Peyer's patch (tissue), 4 donors: ENCODE results near the gene RAPSN. TPM values are rescaled to one million over a fixed set of nuclear protein-coding genes. Genes with fewer than 3 reads are reported as not detected.

Source experiments
- DNase-seq, 3 donors: peaks; one replicate each; pipeline ENCODE4 v3.0.0-alpha.2; 2017 to 2019
- H3K27ac ChIP-seq, 4 donors: fragments of 200-600 bp; sonication (generic); one replicate each; pipeline ENCODE4 v1.5.1; 2016 to 2019
- H3K27me3 ChIP-seq, 2 donors: fragments of 200-600 bp; sonication (generic); one replicate each; pipeline ENCODE4 v1.5.1; 2019
- H3K36me3 ChIP-seq, 3 donors: fragments of 200-600 bp; sonication (generic); one replicate each; pipeline ENCODE4 v1.5.1; 2016 to 2019
- H3K4me1 ChIP-seq, 4 donors: fragments of 200-600 bp; sonication (generic); one replicate each; pipeline ENCODE4 v1.5.1; 2016 to 2019
- H3K4me3 ChIP-seq, 4 donors: fragments of 200-600 bp; sonication (generic); 1 replicate in 3 of 4; 2 replicates in 1 of 4; pipeline ENCODE4 v1.5.1; 2016 to 2019; ENCODE audit warnings: mild to moderate bottlenecking in 1 of 4
- H3K9me3 ChIP-seq, 4 donors: fragments of 200-600 bp; sonication (generic); one replicate each; pipeline ENCODE4 v1.5.1; 2016 to 2019; ENCODE audit warnings: mild to moderate bottlenecking in 1 of 4
- CTCF ChIP-seq, 6 experiments: fragments of 450-650 bp in 4 of 6; fragments of 200-600 bp in 2 of 6; sonication (generic) in 1 of 6; IDR thresholded peaks; one replicate each; pipeline ENCODE4 v1.5.1; 2017 to 2019; ENCODE audit warnings: antibody characterized with exemption in 6 of 6, mild to moderate bottlenecking in 3 of 6, moderate library complexity in 1 of 6
- POLR2A ChIP-seq, 2 donors: fragments of 450-650 bp; IDR thresholded peaks; one replicate each; pipeline ENCODE4 v1.5.1; 2017; ENCODE audit warnings: antibody characterized with exemption in 2 of 2, mild to moderate bottlenecking in 2 of 2, moderate library complexity in 2 of 2
- total RNA-seq, 4 donors: library from RNA; depleted of rRNA; stranded (reverse); fragments of >200 nt; gene quantifications; one replicate each; pipeline ENCODE4 v1.1.0, GENCODE V29; 2016

Gene RAPSN
- total RNA-seq, 4 donors from 2014 or later = 0.54 to 0.76 TPM; not detected in 2

- H3K4me3 ChIP-seq = no peak overlapping the region
- peaks cover 0 to 33% (median 21%) of the 10 kb centered on the region in 4 donors for H3K4me1 ChIP-seq
- no peaks in the 10 kb centered on the region for H3K36me3 ChIP-seq
- peak overlapping the region in 1 of 4 donors; percentile 89 for H3K27ac ChIP-seq
- no peak for DNase-seq
- no peaks in the 10 kb centered on the region for H3K27me3 ChIP-seq
- no peaks in the 10 kb centered on the region for H3K9me3 ChIP-seq
- TF ChIP-seq CTCF (IDR thresholded peaks at IDR 0.05) (no peak), POLR2A (IDR thresholded peaks at IDR 0.05) (no peak)
Observed at GRCh38 chr11:47398551-47398950, 50.4 kb downstream of the RAPSN start.

- H3K4me1 ChIP-seq = peaks cover 0 to 36% (median 24%) of the 10 kb centered on the region in 4 donors
- H3K4me3 ChIP-seq = no peak overlapping the region
- H3K27me3 ChIP-seq = no peaks in the 10 kb centered on the region
- no peak for DNase-seq
- TF ChIP-seq CTCF (IDR thresholded peaks at IDR 0.05) (no peak), POLR2A (IDR thresholded peaks at IDR 0.05) (no peak)
- H3K27ac ChIP-seq = no peak overlapping the region
- no peaks in the 10 kb centered on the region for H3K36me3 ChIP-seq
- H3K9me3 ChIP-seq = no peaks in the 10 kb centered on the region
Observed at GRCh38 chr11:47398011-47398410, 50.9 kb downstream of the RAPSN start.

- Histone ChIP-seq H3K27ac (peak overlapping the region in 3 of 4 donors; percentile 87 to 95 (median 88)), H3K4me3 (no peak overlapping the region)
Observed at GRCh38 chr11:47396049-47396320, 53.0 kb downstream of the RAPSN start.

GRCh38 chr11:47395223-47396048, 53.5 kb downstream of the RAPSN start:
- H3K36me3 ChIP-seq = no peaks in the 10 kb centered on the region
- peak overlapping the region in 2 of 4 donors; percentile 28 to 32 for H3K4me3 ChIP-seq
- no peak for DNase-seq
- H3K27ac ChIP-seq = peak overlapping the region; percentile 87 to 95 (median 89)
- peaks cover 0 to 33% (median 25%) of the 10 kb centered on the region in 4 donors for H3K4me1 ChIP-seq
- no peaks in the 10 kb centered on the region for H3K9me3 ChIP-seq
- H3K27me3 ChIP-seq = no peaks in the 10 kb centered on the region
- TF ChIP-seq POLR2A (IDR thresholded peaks at IDR 0.05) (no peak), CTCF (IDR thresholded peaks at IDR 0.05) (no peak)

More at GRCh38 chr11:47396049-47396320, 53.0 kb downstream of the RAPSN start:
- TF ChIP-seq CTCF (IDR thresholded peaks at IDR 0.05) = no peak
- no peak for TF ChIP-seq POLR2A (IDR thresholded peaks at IDR 0.05)
- Histone ChIP-seq H3K9me3 (no peaks in the 10 kb centered on the region), H3K4me1 (peaks cover 0 to 38% (median 27%) of the 10 kb centered on the region in 4 donors), H3K27me3 (no peaks in the 10 kb centered on the region), H3K36me3 (no peaks in the 10 kb centered on the region)
- DNase-seq = no peak

- Histone ChIP-seq H3K27me3 (no peaks in the 10 kb centered on the region), H3K36me3 (no peaks in the 10 kb centered on the region), H3K4me3 (peak overlapping the region in 3 of 4 donors; percentile 13 to 32 (median 28)), H3K9me3 (no peaks in the 10 kb centered on the region), H3K4me1 (peaks cover 0 to 25% (median 24%) of the 10 kb centered on the region in 4 donors), H3K27ac (peak overlapping the region; percentile 87 to 95 (median 89))
- no peak for TF ChIP-seq CTCF (IDR thresholded peaks at IDR 0.05)
- TF ChIP-seq POLR2A (IDR thresholded peaks at IDR 0.05) = no peak
- peak; percentile 47 to 87 (median 81) for DNase-seq
Observed at GRCh38 chr11:47394322-47395222, 54.4 kb downstream of the RAPSN start.
